Measurements from ENCODE around the gene TRDMT1.

- no peak for TF ChIP-seq POLR2AphosphoS5 (IDR thresholded peaks at IDR 0.05; ENCODE audit: low read depth, low read length)
- TF ChIP-seq, protein P1, sequence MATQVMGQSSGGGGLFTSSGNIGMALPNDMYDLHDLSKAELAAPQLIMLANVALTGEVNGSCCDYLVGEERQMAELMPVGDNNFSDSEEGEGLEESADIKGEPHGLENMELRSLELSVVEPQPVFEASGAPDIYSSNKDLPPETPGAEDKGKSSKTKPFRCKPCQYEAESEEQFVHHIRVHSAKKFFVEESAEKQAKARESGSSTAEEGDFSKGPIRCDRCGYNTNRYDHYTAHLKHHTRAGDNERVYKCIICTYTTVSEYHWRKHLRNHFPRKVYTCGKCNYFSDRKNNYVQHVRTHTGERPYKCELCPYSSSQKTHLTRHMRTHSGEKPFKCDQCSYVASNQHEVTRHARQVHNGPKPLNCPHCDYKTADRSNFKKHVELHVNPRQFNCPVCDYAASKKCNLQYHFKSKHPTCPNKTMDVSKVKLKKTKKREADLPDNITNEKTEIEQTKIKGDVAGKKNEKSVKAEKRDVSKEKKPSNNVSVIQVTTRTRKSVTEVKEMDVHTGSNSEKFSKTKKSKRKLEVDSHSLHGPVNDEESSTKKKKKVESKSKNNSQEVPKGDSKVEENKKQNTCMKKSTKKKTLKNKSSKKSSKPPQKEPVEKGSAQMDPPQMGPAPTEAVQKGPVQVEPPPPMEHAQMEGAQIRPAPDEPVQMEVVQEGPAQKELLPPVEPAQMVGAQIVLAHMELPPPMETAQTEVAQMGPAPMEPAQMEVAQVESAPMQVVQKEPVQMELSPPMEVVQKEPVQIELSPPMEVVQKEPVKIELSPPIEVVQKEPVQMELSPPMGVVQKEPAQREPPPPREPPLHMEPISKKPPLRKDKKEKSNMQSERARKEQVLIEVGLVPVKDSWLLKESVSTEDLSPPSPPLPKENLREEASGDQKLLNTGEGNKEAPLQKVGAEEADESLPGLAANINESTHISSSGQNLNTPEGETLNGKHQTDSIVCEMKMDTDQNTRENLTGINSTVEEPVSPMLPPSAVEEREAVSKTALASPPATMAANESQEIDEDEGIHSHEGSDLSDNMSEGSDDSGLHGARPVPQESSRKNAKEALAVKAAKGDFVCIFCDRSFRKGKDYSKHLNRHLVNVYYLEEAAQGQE (IDR thresholded peaks at IDR 0.05; ENCODE audit: insufficient read depth in 1 of 2, low read depth in 2 of 2, low read length in 2 of 2): no peak
Measured at GRCh38 chr10:17213646-17214349, 12.3 kb upstream of the TRDMT1 start.

Data from PFSK-1 (cell line).